H1 (cell line): ENCODE results near the gene TAC4. TPM values are rescaled to one million over a fixed set of nuclear protein-coding genes. Genes with fewer than 3 reads are reported as not detected.

Source experiments
- KDM1A ChIP-seq: fragments of 200-600, 300-600 bp; sonication (generic); IDR thresholded peaks from 2 replicates; pipeline ENCODE4 v1.7.1; 2016; ENCODE audit warnings: mild to moderate bottlenecking, low read length, borderline replicate concordance
- YY1 ChIP-seq: IDR thresholded peaks from 2 replicates; pipeline ENCODE4 v1.6.1; 2011; ENCODE audit warnings: low read depth, mild to moderate bottlenecking, low read length
- polyA plus RNA-seq, 7 experiments: library from polyadenylated mRNA; depleted of rRNA in 3 of 7; stranded (reverse) in 5 of 7; unstranded in 2 of 7; fragments of >200 nt in 5 of 7; fragments of 200-250 nt in 2 of 7; gene quantifications; 1 replicate in 5 of 7; 2 replicates in 1 of 7; 4 replicates in 1 of 7; pipeline versions ENCODE4 v1.2.1 to v1.2.3, GENCODE V29; 2011 to 2013; ENCODE audit warnings: missing spikeins in 2 of 7, mixed read lengths in 2 of 7
- total RNA-seq: library from RNA; stranded (reverse); fragmentation: NEBNext Ultra II Directional; extraction: Animal tissue kit (Norgen Biotek cat#: 25700); gene quantifications from 2 replicates; pipeline ENCODE4 v1.2.1, GENCODE V29; 2021
- TF ChIP-seq, protein P1 (sequence below): IDR thresholded peaks from 2 replicates; pipeline ENCODE4 v1.6.1; 2012; ENCODE audit warnings: inconsistent platforms

The TAC4 gene
- total and polyA plus RNA-seq, 2 of the 8 experiments (the other 6 are each of a cell fraction or from before 2014, with no cell fraction given): 0.15 TPM; not detected in 1

DNA sequence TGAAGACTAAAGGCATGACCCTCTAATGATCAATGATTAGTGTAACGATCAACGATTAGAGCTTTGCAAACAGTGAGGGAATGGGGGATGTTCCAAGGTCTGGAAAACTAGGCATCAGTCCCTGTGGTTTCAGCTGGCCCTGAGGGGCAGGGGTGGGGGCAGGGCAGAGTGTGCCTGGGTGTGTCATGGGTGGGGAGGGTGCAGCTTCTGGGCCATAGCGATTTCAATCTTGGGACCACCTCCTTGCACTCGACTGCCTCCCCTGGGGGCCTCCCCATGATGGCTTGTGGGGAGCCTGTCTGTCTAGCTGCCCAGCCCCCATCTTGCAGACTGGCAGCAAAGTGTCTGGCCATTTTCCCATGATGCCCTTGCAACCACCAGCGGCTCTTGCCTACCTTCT is 8.4 kb downstream of the TAC4 start (continued):
- TF ChIP-seq, protein P1, sequence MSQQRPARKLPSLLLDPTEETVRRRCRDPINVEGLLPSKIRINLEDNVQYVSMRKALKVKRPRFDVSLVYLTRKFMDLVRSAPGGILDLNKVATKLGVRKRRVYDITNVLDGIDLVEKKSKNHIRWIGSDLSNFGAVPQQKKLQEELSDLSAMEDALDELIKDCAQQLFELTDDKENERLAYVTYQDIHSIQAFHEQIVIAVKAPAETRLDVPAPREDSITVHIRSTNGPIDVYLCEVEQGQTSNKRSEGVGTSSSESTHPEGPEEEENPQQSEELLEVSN: no peak
- TF ChIP-seq KDM1A (no peak), YY1 (no peak)
